Large intestine (tissue), 3 donors: ENCODE results near the gene IL1RL2. TPM values are rescaled to one million over a fixed set of nuclear protein-coding genes. Genes with fewer than 3 reads are reported as not detected.

Experiments used
- DNase-seq, 2 donors: peaks; one replicate each; pipeline versions ENCODE4 v3.0.0 to v3.0.0-alpha.2; 2013
- H3K27ac ChIP-seq: one replicate; pipeline ENCODE4 v1.5.1; 2013; ENCODE audit warnings: low read length
- H3K27me3 ChIP-seq: 2 replicates; pipeline ENCODE4 v1.6.1; 2013; ENCODE audit warnings: low read length; ENCODE audit not compliant: control insufficient read depth, insufficient read depth
- H3K36me3 ChIP-seq: 2 replicates; pipeline ENCODE4 v1.6.1; 2013; ENCODE audit warnings: low read length; ENCODE audit not compliant: control insufficient read depth, insufficient read depth
- H3K4me1 ChIP-seq: one replicate; pipeline ENCODE4 v1.6.1; 2013; ENCODE audit warnings: low read length; ENCODE audit not compliant: control insufficient read depth, insufficient read depth
- H3K4me3 ChIP-seq: one replicate; pipeline ENCODE4 v1.5.1; 2013; ENCODE audit warnings: low read length
- H3K9me3 ChIP-seq: one replicate; pipeline ENCODE4 v1.6.1; 2013; ENCODE audit warnings: mild to moderate bottlenecking, low read depth, low read length, moderate library complexity; ENCODE audit not compliant: control insufficient read depth
- WGBS: methylation state at CpG from one replicate; pipeline ENCODE4 v1.1.5; 2013; ENCODE audit warnings: low lambda C conversion rate; ENCODE audit not compliant: insufficient coverage; 5-methylcytosine and 5-hydroxymethylcytosine counted together
- polyA plus RNA-seq: library from polyadenylated mRNA; unstranded; fragments of 120-200 nt; gene quantifications from one replicate; pipeline ENCODE4 v1.2.1, GENCODE V29; 2013

The IL1RL2 gene
- polyA plus RNA-seq, 1 donor: 0.34 TPM

- Histone ChIP-seq H3K9me3 (no peaks in the 10 kb centered on the region), H3K4me3 (no peak overlapping the region), H3K27ac (no peak overlapping the region), H3K27me3 (no peaks in the 10 kb centered on the region), H3K4me1 (no peaks in the 10 kb centered on the region), H3K36me3 (no peaks in the 10 kb centered on the region)
- no peak for DNase-seq
- 79% methylated on average over 2 of the region's 5 CpGs for WGBS
These were observed 10.7 kb downstream of the IL1RL2 start for GRCh38 chr2:102197389-102198137.

- no peak for DNase-seq
- WGBS: no CpG with 5 or more reads among the region's 1 CpG
These were observed 13.7 kb downstream of the IL1RL2 start for GRCh38 chr2:102200539-102200938.

GRCh38 chr2:102204638-102205037, 17.8 kb downstream of the IL1RL2 start:
- H3K36me3 ChIP-seq: no peaks in the 10 kb centered on the region
- no peaks in the 10 kb centered on the region for H3K27me3 ChIP-seq
- H3K9me3 ChIP-seq: no peaks in the 10 kb centered on the region
- no peak overlapping the region for H3K4me3 ChIP-seq
- H3K4me1 ChIP-seq: no peaks in the 10 kb centered on the region
- no peak for DNase-seq
- no peak overlapping the region for H3K27ac ChIP-seq

More at GRCh38 chr2:102200539-102200938, 13.7 kb downstream of the IL1RL2 start:
- H3K36me3 ChIP-seq: no peaks in the 10 kb centered on the region
- H3K4me1 ChIP-seq: no peaks in the 10 kb centered on the region
- no peak overlapping the region for H3K27ac ChIP-seq
- no peaks in the 10 kb centered on the region for H3K27me3 ChIP-seq
- H3K4me3 ChIP-seq: no peak overlapping the region
- no peaks in the 10 kb centered on the region for H3K9me3 ChIP-seq

- no CpG with 5 or more reads among the region's 5 CpGs for WGBS
- no peak for DNase-seq
- H3K36me3 ChIP-seq: no peaks in the 10 kb centered on the region
- no peaks in the 10 kb centered on the region for H3K9me3 ChIP-seq
- no peak overlapping the region for H3K4me3 ChIP-seq
- no peaks in the 10 kb centered on the region for H3K27me3 ChIP-seq
- H3K4me1 ChIP-seq: no peaks in the 10 kb centered on the region
- H3K27ac ChIP-seq: no peak overlapping the region
These were observed 20.0 kb downstream of the IL1RL2 start for GRCh38 chr2:102206666-102207341.

- no peaks in the 10 kb centered on the region for H3K9me3 ChIP-seq
- no peak for DNase-seq
- no peaks in the 10 kb centered on the region for H3K27me3 ChIP-seq
- no peak overlapping the region for H3K27ac ChIP-seq
- no peaks in the 10 kb centered on the region for H3K4me1 ChIP-seq
- no peak overlapping the region for H3K4me3 ChIP-seq
- no peaks in the 10 kb centered on the region for H3K36me3 ChIP-seq
These were observed 22.0 kb downstream of the IL1RL2 start for GRCh38 chr2:102208774-102209173.

- no CpG with 5 or more reads among the region's 1 CpG for WGBS
- H3K4me1 ChIP-seq: no peaks in the 10 kb centered on the region
- no peak for DNase-seq
- H3K27ac ChIP-seq: no peak overlapping the region
- H3K36me3 ChIP-seq: no peaks in the 10 kb centered on the region
- H3K4me3 ChIP-seq: no peak overlapping the region
- H3K9me3 ChIP-seq: no peaks in the 10 kb centered on the region
- H3K27me3 ChIP-seq: no peaks in the 10 kb centered on the region
These were observed 22.7 kb downstream of the IL1RL2 start for GRCh38 chr2:102209474-102209873.

GRCh38 chr2:102217032-102217431, 30.2 kb downstream of the IL1RL2 start:
- Histone ChIP-seq H3K27me3 (peaks cover 3% of the 10 kb centered on the region), H3K4me1 (no peaks in the 10 kb centered on the region), H3K36me3 (no peaks in the 10 kb centered on the region), H3K27ac (no peak overlapping the region), H3K9me3 (peaks cover 22% of the 10 kb centered on the region), H3K4me3 (no peak overlapping the region)
- no peak for DNase-seq

- WGBS: no CpG with 5 or more reads among the region's 8 CpGs
- Histone ChIP-seq H3K36me3 (no peaks in the 10 kb centered on the region), H3K4me1 (peaks cover 3% of the 10 kb centered on the region), H3K27ac (no peak overlapping the region), H3K4me3 (no peak overlapping the region), H3K9me3 (no peaks in the 10 kb centered on the region), H3K27me3 (peaks cover 3% of the 10 kb centered on the region)
- no peak for DNase-seq
These were observed 38.3 kb downstream of the IL1RL2 start for GRCh38 chr2:102224824-102225739.

GRCh38 chr2:102226171-102226570, 39.3 kb downstream of the IL1RL2 start:
- no peak overlapping the region for H3K4me3 ChIP-seq
- no peak overlapping the region for H3K27ac ChIP-seq
- peaks cover 3% of the 10 kb centered on the region for H3K4me1 ChIP-seq
- DNase-seq: no peak
- WGBS: no CpG with 5 or more reads among the region's 6 CpGs
- H3K36me3 ChIP-seq: no peaks in the 10 kb centered on the region
- no peaks in the 10 kb centered on the region for H3K9me3 ChIP-seq
- peaks cover 3% of the 10 kb centered on the region for H3K27me3 ChIP-seq

- peak overlapping the region; percentile 64 for H3K27ac ChIP-seq
- DNase-seq: no peak
- peaks cover 3% of the 10 kb centered on the region for H3K4me1 ChIP-seq
- no peaks in the 10 kb centered on the region for H3K27me3 ChIP-seq
- H3K9me3 ChIP-seq: no peaks in the 10 kb centered on the region
- no peak overlapping the region for H3K4me3 ChIP-seq
- H3K36me3 ChIP-seq: no peaks in the 10 kb centered on the region
- WGBS: 91% methylated on average over 2 of the region's 7 CpGs
These were observed 40.0 kb downstream of the IL1RL2 start for GRCh38 chr2:102226612-102227391.
